IMR-90 (cell line): Measurements from ENCODE around the gene HUS1B.

Experiments
- BHLHE40 ChIP-seq: fragments of 150-350 bp; IDR thresholded peaks from 2 replicates; pipeline ENCODE4 v1.6.1; 2016; ENCODE audit warnings: mild to moderate bottlenecking, low read depth, low read length
- CEBPB ChIP-seq: IDR thresholded peaks from 2 replicates; pipeline ENCODE4 v1.6.1; 2012; ENCODE audit warnings: low read depth, low read length, improper control_type of control experiment
- CHD1 ChIP-seq: IDR thresholded peaks from 2 replicates; pipeline ENCODE4 v1.6.1; 2012; ENCODE audit warnings: low read depth, low read length, improper control_type of control experiment
- FOS ChIP-seq: fragments of 150-350 bp; IDR thresholded peaks from 2 replicates; pipeline ENCODE4 v1.6.1; 2016; ENCODE audit warnings: low read depth, low read length
- MXI1 ChIP-seq: IDR thresholded peaks from 2 replicates; pipeline ENCODE4 v1.6.1; 2012; ENCODE audit warnings: low read depth, mild to moderate bottlenecking, low read length, moderate library complexity, borderline replicate concordance
- POLR2A ChIP-seq: IDR thresholded peaks from 2 replicates; pipeline ENCODE4 v1.6.1; 2012; ENCODE audit warnings: mild to moderate bottlenecking, low read depth, low read length
- RAD21 ChIP-seq: IDR thresholded peaks from 2 replicates; pipeline ENCODE4 v1.6.1; 2012; ENCODE audit warnings: low read length, improper control_type of control experiment
- RCOR1 ChIP-seq: IDR thresholded peaks from 2 replicates; pipeline ENCODE4 v1.6.1; 2012; ENCODE audit warnings: mild to moderate bottlenecking, low read length, improper control_type of control experiment; ENCODE audit not compliant: insufficient replicate concordance
- RFX5 ChIP-seq: IDR thresholded peaks from 2 replicates; pipeline ENCODE4 v1.8.0; 2012; ENCODE audit warnings: low read depth, mild to moderate bottlenecking, low read length, moderate library complexity
- SMC3 ChIP-seq: fragments of 150-350 bp; IDR thresholded peaks from 2 replicates; pipeline ENCODE4 v1.6.1; 2016; ENCODE audit warnings: low read depth, mild to moderate bottlenecking, antibody characterized with exemption, low read length, moderate library complexity
- TF ChIP-seq, protein P1 (sequence below): conservative IDR thresholded peaks from 2 replicates; pipeline ENCODE4 v1.5.1; 2012; ENCODE audit warnings: mild to moderate bottlenecking, low read depth, low read length, improper control_type of control experiment
- TF ChIP-seq, protein P2 (sequence below): fragments of 150-350 bp; IDR thresholded peaks from 2 replicates; pipeline ENCODE4 v1.6.1; 2017; ENCODE audit warnings: mild to moderate bottlenecking, antibody characterized with exemption, low read length, low read depth

DNA sequence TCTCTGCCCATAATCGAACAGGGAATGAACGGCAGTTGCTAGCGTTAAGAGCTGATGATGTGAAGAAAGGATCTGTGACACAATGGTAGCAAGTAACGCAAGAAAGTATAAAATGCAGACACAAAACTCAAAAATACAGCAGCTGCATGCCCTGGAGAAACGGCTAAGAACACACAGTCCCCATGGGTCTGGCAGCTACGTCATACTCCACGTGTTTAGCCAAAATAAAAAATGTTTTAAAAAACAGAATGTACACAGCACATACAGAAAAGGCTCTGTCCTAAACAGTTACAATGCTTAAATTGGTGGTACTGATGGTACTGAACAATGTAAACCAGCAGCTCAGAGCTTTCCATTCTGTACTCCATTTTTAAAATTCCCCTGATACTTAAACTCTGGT, 34.4 kb downstream of the HUS1B start:
- TF ChIP-seq, protein P1, sequence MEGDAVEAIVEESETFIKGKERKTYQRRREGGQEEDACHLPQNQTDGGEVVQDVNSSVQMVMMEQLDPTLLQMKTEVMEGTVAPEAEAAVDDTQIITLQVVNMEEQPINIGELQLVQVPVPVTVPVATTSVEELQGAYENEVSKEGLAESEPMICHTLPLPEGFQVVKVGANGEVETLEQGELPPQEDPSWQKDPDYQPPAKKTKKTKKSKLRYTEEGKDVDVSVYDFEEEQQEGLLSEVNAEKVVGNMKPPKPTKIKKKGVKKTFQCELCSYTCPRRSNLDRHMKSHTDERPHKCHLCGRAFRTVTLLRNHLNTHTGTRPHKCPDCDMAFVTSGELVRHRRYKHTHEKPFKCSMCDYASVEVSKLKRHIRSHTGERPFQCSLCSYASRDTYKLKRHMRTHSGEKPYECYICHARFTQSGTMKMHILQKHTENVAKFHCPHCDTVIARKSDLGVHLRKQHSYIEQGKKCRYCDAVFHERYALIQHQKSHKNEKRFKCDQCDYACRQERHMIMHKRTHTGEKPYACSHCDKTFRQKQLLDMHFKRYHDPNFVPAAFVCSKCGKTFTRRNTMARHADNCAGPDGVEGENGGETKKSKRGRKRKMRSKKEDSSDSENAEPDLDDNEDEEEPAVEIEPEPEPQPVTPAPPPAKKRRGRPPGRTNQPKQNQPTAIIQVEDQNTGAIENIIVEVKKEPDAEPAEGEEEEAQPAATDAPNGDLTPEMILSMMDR = no peak
- TF ChIP-seq POLR2A (no peak), RCOR1 (no peak), CEBPB (no peak), RFX5 (no peak), BHLHE40 (no peak), RAD21 (no peak), FOS (no peak), MXI1 (no peak), CHD1 (no peak), SMC3 (no peak)
- TF ChIP-seq, protein P2, sequence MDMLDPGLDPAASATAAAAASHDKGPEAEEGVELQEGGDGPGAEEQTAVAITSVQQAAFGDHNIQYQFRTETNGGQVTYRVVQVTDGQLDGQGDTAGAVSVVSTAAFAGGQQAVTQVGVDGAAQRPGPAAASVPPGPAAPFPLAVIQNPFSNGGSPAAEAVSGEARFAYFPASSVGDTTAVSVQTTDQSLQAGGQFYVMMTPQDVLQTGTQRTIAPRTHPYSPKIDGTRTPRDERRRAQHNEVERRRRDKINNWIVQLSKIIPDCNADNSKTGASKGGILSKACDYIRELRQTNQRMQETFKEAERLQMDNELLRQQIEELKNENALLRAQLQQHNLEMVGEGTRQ = no peak
